Prostate gland (tissue), 2 donors: Measurements from ENCODE around the gene SPTLC1.

Experiments
- POLR2AphosphoS5 ChIP-seq: sonication (generic); formaldehyde crosslinking; IDR thresholded peaks from one replicate; pipeline ENCODE4 v1.6.1; 2017; ENCODE audit warnings: antibody characterized with exemption
- TF ChIP-seq, protein P1 (sequence below), 4 experiments: fragments of 200-600 bp in 2 of 4; fragments of 450-650 bp in 2 of 4; sonication (generic) in 2 of 4; IDR thresholded peaks; 1 replicate in 3 of 4; 2 replicates in 1 of 4; pipeline ENCODE4 v1.5.1; 2016 to 2019; ENCODE audit warnings: antibody characterized with exemption in 4 of 4, mild to moderate bottlenecking in 2 of 4, moderate library complexity in 2 of 4

DNA sequence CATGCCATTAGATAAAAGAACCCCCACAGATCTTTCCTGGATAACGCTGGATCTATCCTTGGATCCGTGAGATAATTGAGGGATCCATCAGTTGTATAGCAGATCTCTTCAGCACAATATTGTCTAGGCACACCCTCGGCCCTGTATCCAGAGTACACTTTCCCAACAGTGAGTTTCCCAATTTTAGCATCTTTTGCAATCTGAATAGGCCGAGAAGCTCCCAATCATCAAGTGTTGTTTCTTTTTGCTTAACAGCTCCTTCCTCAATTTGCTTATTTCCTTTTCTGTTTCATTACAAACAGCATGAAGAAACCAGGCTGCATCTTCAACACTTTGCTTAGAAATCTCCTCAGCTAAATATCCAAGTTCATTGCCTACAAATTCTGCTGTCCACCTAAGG is 4.4 kb upstream of the SPTLC1 start:
- no peak for TF ChIP-seq POLR2AphosphoS5
- TF ChIP-seq, protein P1, sequence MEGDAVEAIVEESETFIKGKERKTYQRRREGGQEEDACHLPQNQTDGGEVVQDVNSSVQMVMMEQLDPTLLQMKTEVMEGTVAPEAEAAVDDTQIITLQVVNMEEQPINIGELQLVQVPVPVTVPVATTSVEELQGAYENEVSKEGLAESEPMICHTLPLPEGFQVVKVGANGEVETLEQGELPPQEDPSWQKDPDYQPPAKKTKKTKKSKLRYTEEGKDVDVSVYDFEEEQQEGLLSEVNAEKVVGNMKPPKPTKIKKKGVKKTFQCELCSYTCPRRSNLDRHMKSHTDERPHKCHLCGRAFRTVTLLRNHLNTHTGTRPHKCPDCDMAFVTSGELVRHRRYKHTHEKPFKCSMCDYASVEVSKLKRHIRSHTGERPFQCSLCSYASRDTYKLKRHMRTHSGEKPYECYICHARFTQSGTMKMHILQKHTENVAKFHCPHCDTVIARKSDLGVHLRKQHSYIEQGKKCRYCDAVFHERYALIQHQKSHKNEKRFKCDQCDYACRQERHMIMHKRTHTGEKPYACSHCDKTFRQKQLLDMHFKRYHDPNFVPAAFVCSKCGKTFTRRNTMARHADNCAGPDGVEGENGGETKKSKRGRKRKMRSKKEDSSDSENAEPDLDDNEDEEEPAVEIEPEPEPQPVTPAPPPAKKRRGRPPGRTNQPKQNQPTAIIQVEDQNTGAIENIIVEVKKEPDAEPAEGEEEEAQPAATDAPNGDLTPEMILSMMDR (IDR thresholded peaks at IDR 0.05): no peak
